Neural progenitor cell (in vitro differentiated cells): ENCODE measurements around the gene AZIN2. TPM values are rescaled to one million over a fixed set of nuclear protein-coding genes. Genes with fewer than 3 reads are reported as not detected.
"Not testable (repeated sequence)": the region's sequence is repeated elsewhere in the genome, so short reads cannot be mapped to it uniquely, and the experiment has no call there.

ENCODE experiments used
- DNase-seq: peaks from one replicate; pipeline ENCODE4 v3.0.0-alpha.2; 2016; ENCODE audit warnings: low spot score
- H2AFZ ChIP-seq: fragments of 200-600 bp; sonication (generic); replicated peaks from 2 replicates; pipeline ENCODE4 v1.6.1; 2016; ENCODE audit warnings: antibody characterized with exemption
- H3F3A ChIP-seq: fragments of 200-600 bp; sonication (generic); 2 replicates; pipeline ENCODE4 v1.6.1; 2016; ENCODE audit warnings: antibody characterized with exemption, low read depth
- H3K27ac ChIP-seq: fragments of 200-600 bp; sonication (generic); 2 replicates; pipeline ENCODE4 v1.5.1; 2016; ENCODE audit warnings: mild to moderate bottlenecking
- H3K27me3 ChIP-seq: fragments of 200-600 bp; sonication (generic); 2 replicates; pipeline ENCODE4 v1.6.1; 2016; ENCODE audit warnings: mild to moderate bottlenecking, moderate library complexity
- H3K36me3 ChIP-seq: fragments of 200-600 bp; sonication (generic); 2 replicates; pipeline ENCODE4 v1.5.1; 2016
- H3K4me1 ChIP-seq: fragments of 200-600 bp; sonication (generic); 2 replicates; pipeline ENCODE4 v1.6.1; 2016; ENCODE audit warnings: mixed run types
- H3K4me2 ChIP-seq: fragments of 200-600 bp; sonication (generic); 2 replicates; pipeline ENCODE4 v1.6.1; 2016
- H3K4me3 ChIP-seq: fragments of 200-600 bp; sonication (generic); 2 replicates; pipeline ENCODE4 v1.5.1; 2016
- H3K79me2 ChIP-seq: fragments of 200-600 bp; sonication (generic); 2 replicates; pipeline ENCODE4 v1.6.1; 2016; ENCODE audit warnings: low read depth
- H3K9ac ChIP-seq: fragments of 200-600 bp; sonication (generic); 2 replicates; pipeline ENCODE4 v1.6.1; 2016
- H3K9me3 ChIP-seq: fragments of 200-600 bp; sonication (generic); 2 replicates; pipeline ENCODE4 v1.5.1; 2016; ENCODE audit warnings: low read depth
- H4K20me1 ChIP-seq: fragments of 200-600 bp; sonication (generic); 2 replicates; pipeline ENCODE4 v1.6.1; 2016; ENCODE audit warnings: low read depth
- H3K27ac Mint-ChIP-seq: 3 replicates; pipeline ENCODE4 v1.8.0; 2021; ENCODE audit warnings: mixed read lengths
- H3K27me3 Mint-ChIP-seq: 2 replicates; pipeline ENCODE4 v1.8.0; 2022; ENCODE audit warnings: low read depth, mild to moderate bottlenecking, inconsistent platforms, moderate library complexity, mixed read lengths; ENCODE audit not compliant: insufficient read depth
- H3K36me3 Mint-ChIP-seq: 3 replicates; pipeline ENCODE4 v1.8.0; 2021; ENCODE audit warnings: mixed read lengths
- H3K4me1 Mint-ChIP-seq: 3 replicates; pipeline ENCODE4 v1.8.0; 2021; ENCODE audit warnings: mixed read lengths
- H3K4me3 Mint-ChIP-seq: 3 replicates; pipeline ENCODE4 v1.8.0; 2021; ENCODE audit warnings: mild to moderate bottlenecking, moderate library complexity, mixed read lengths
- H3K9me3 Mint-ChIP-seq: 3 replicates; pipeline ENCODE4 v1.8.0; 2020; ENCODE audit warnings: mixed read lengths
- EZH2 ChIP-seq: fragments of 200-600 bp; sonication (generic); IDR thresholded peaks from 2 replicates; pipeline ENCODE4 v1.6.1; 2017; ENCODE audit warnings: antibody characterized with exemption, mild to moderate bottlenecking, moderate library complexity
- EZH2phosphoT487 ChIP-seq: fragments of 200-600 bp; sonication (generic); IDR thresholded peaks from 2 replicates; pipeline ENCODE4 v1.6.1; 2017; ENCODE audit warnings: antibody characterized with exemption
- total RNA-seq: library from RNA; depleted of rRNA; stranded (reverse); fragments of >200 nt; gene quantifications from 2 replicates; pipeline ENCODE4 v1.2.3, GENCODE V29; 2015; ENCODE audit warnings: low replicate concordance
- TF ChIP-seq, protein P1 (sequence below): fragments of 200-600 bp; sonication (generic); IDR thresholded peaks from 2 replicates; pipeline ENCODE4 v1.5.1; 2017; ENCODE audit warnings: antibody characterized with exemption, mild to moderate bottlenecking

Gene AZIN2
- total RNA-seq, 1 donor from 2014 or later: 1.3 TPM

DNA sequence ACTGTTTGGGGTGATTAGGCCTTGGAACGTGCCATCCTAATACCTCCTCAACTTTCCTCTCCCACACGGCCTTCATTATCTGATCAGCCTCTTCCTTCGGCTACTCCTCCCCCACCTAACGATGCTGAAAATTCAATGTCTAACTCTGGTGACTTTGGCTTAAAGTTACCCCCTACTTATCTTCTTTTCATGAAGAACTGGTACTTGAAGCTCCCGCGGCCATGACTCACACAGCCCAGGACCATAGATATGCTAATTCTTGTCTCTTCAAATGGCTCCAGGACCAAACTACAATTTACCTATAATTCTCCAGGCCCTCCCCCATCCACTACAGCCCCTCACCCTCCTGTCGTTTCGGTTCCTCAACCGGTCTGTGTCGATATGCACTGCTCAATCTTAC lies 15.7 kb upstream of the AZIN2 start:
- H3K9ac ChIP-seq: no peak overlapping the region
- peaks cover 6% of the 10 kb centered on the region for H3K36me3 Mint-ChIP-seq
- H3K27ac Mint-ChIP-seq: no peak overlapping the region
- H3K27me3 Mint-ChIP-seq: peaks cover 4% of the 10 kb centered on the region
- no peaks in the 10 kb centered on the region for H3F3A ChIP-seq
- no peak overlapping the region for H3K4me3 ChIP-seq
- H2AFZ ChIP-seq: no peak overlapping the region
- peaks cover 46% of the 10 kb centered on the region for H3K9me3 Mint-ChIP-seq
- H3K27ac ChIP-seq: no peak overlapping the region
- no peaks in the 10 kb centered on the region for H4K20me1 ChIP-seq
- peaks cover 3% of the 10 kb centered on the region for H3K9me3 ChIP-seq
- no peaks in the 10 kb centered on the region for H3K4me1 ChIP-seq
- TF ChIP-seq EZH2phosphoT487: no peak
- TF ChIP-seq EZH2: no peak
- TF ChIP-seq, protein P1, sequence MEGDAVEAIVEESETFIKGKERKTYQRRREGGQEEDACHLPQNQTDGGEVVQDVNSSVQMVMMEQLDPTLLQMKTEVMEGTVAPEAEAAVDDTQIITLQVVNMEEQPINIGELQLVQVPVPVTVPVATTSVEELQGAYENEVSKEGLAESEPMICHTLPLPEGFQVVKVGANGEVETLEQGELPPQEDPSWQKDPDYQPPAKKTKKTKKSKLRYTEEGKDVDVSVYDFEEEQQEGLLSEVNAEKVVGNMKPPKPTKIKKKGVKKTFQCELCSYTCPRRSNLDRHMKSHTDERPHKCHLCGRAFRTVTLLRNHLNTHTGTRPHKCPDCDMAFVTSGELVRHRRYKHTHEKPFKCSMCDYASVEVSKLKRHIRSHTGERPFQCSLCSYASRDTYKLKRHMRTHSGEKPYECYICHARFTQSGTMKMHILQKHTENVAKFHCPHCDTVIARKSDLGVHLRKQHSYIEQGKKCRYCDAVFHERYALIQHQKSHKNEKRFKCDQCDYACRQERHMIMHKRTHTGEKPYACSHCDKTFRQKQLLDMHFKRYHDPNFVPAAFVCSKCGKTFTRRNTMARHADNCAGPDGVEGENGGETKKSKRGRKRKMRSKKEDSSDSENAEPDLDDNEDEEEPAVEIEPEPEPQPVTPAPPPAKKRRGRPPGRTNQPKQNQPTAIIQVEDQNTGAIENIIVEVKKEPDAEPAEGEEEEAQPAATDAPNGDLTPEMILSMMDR: no peak
- H3K79me2 ChIP-seq: no peaks in the 10 kb centered on the region
- DNase-seq: no peak
- H3K36me3 ChIP-seq: no peaks in the 10 kb centered on the region
- H3K4me3 Mint-ChIP-seq: no peak overlapping the region
- no peaks in the 10 kb centered on the region for H3K4me1 Mint-ChIP-seq
- no peak overlapping the region for H3K4me2 ChIP-seq
- H3K27me3 ChIP-seq: no peaks in the 10 kb centered on the region

DNA sequence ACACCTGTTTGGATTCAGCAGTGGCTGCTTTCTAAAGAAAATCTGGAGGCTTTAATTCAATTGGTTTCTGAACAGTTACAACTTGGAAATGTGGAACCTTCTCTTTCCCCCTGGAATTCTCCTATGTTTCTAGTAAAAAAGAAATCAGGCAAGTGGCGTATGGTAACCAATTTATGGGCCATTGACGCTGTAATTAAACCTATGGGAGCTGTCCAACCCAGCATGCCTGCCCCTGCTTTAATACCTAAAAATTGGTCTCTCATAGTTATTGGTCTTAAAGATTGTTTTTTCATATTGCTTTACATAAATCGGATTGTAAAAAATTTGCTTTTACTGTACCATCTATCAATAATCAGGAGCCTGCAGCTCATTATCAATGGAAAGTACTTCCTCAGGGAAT lies 14.5 kb upstream of the AZIN2 start:
- H3K9me3 Mint-ChIP-seq: peaks cover 46% of the 10 kb centered on the region
- H3K36me3 ChIP-seq, H3K27ac ChIP-seq, H3K9me3 ChIP-seq, H3F3A ChIP-seq, H3K36me3 Mint-ChIP-seq, H3K4me1 Mint-ChIP-seq, H3K4me3 ChIP-seq, H3K27me3 Mint-ChIP-seq, H3K27ac Mint-ChIP-seq, H3K4me1 ChIP-seq, H3K4me2 ChIP-seq, H3K27me3 ChIP-seq, H3K9ac ChIP-seq, DNase-seq, H2AFZ ChIP-seq, H4K20me1 ChIP-seq, H3K4me3 Mint-ChIP-seq, H3K79me2 ChIP-seq: not testable (repeated sequence)

DNA sequence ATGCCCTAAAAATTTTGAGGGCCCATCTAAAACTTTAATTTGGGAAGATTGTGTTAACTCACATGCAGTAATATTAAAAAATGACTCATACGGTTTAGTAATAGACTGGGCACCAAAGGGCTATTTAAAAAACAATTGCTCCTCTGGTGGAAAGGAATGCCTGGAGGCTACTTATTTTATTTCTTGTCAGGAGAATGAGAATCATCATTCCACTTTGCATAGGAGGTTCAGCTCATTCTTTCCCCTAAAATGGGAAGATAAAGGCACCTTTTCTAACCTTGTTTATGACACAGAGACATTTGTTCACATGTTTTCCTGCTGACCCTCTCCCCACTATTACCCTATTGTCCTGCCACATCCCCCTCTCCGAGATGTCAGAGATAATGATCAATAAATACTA lies 12.8 kb upstream of the AZIN2 start:
- H3K9me3 ChIP-seq: not testable (repeated sequence)
- peaks cover 35% of the 10 kb centered on the region for H3K9me3 Mint-ChIP-seq

DNA sequence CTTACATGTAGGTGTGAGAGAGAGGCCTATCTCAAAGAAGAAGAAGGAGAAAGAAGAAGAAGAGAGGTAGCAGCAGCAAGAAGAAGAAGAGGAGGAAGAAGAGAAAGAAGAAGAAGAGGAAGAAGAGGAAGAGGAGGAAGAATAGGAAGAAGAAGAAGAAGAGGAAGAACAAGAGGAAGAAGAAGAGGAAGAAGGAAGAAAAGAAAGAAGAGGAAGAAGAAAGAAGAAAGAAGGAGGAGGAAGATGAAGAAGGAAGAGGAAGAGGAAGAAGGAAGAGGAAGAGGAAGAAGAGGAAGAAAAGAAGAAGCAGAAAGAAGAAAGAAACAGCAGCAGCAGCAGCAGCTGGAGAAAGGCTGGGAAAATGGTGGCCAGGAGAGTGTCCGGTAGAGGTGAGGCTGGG lies 10.3 kb upstream of the AZIN2 start:
- Histone ChIP-seq H4K20me1 (no peaks in the 10 kb centered on the region), H3K4me1 (no peaks in the 10 kb centered on the region), H3K27ac (no peak overlapping the region), H3F3A (no peaks in the 10 kb centered on the region), H3K27me3 (no peaks in the 10 kb centered on the region), H3K9me3 (no peaks in the 10 kb centered on the region), H3K4me2 (no peak overlapping the region), H3K4me3 (no peak overlapping the region), H3K9ac (no peak overlapping the region), H3K36me3 (no peaks in the 10 kb centered on the region), H3K79me2 (no peaks in the 10 kb centered on the region), H2AFZ (no peak overlapping the region)
- Mint-ChIP-seq H3K27ac (no peak overlapping the region), H3K4me3 (no peak overlapping the region), H3K9me3 (peaks cover 16% of the 10 kb centered on the region), H3K27me3 (peaks cover 12% of the 10 kb centered on the region), H3K4me1 (no peaks in the 10 kb centered on the region), H3K36me3 (peaks cover 1% of the 10 kb centered on the region)
- DNase-seq: no peak
- TF ChIP-seq EZH2phosphoT487 (no peak), EZH2 (no peak)
- TF ChIP-seq, protein P1: no peak

More for the DNA sequence above, 12.8 kb upstream of the AZIN2 start:
- not testable (repeated sequence) for H3K4me3 Mint-ChIP-seq, H3K4me1 ChIP-seq, H3K36me3 Mint-ChIP-seq, H3K27ac Mint-ChIP-seq, H3K4me3 ChIP-seq, DNase-seq, H3K27ac ChIP-seq, H3K9ac ChIP-seq, H3K27me3 ChIP-seq, H3K36me3 ChIP-seq, H4K20me1 ChIP-seq, H3K27me3 Mint-ChIP-seq, H3K79me2 ChIP-seq, H3F3A ChIP-seq, H3K4me1 Mint-ChIP-seq, H3K4me2 ChIP-seq, H2AFZ ChIP-seq
